NCI-H526 (cell line): ENCODE results near the gene LRRC17.

Experiments
- DNase-seq, 2 experiments: peaks; one replicate each; lab custom pipeline; 2025; lab: John Stamatoyannopoulos, UW

LRRC17 gene

DNA sequence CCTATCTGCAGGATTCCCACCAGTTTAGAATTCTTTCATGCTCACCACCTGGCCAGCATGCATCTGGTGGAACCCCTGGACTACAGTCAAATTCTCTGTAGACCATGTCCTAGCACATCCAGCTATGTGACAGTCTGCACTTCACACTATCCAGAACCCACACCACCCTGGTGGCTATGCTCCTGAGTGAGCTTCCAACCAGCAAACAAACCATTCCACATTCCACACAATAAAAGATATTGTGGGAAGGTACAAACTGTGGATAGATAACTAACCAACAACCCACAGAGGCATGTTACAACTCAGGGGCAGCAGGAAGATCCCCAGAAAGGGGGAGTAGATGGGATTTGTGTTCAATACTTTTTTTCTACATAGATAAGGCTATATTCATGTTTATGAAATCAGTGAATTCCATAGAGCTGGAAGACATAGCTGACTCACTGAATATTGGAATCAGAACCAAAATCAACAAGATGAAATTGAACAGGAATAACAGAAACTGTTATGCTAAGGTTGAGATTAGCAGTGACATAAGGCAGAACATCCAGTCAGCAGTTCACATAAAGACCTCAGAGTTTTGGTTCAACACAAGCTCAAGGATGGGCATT lies 72.5 kb downstream of the LRRC17 start:
- no peak for DNase-seq

DNA sequence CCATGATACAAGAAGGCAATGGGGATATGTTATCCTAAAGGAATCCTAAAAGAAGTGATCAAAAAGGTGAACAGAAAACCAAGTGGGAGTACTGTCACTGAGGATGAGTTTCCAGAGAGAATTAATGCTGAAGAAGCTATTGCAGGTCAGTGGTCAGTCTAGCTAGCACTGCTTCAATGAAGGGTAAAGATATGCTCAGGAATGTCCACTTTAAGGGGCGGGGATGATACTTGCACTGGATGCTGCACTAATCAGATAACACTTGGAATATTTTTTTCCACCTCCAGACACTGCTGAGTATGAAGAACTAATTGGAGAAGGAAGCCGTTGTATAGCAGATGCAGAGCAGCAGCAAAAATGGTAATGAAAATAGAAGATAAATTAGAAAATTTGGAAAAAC lies 75.3 kb downstream of the LRRC17 start:
- DNase-seq = no peak

DNA sequence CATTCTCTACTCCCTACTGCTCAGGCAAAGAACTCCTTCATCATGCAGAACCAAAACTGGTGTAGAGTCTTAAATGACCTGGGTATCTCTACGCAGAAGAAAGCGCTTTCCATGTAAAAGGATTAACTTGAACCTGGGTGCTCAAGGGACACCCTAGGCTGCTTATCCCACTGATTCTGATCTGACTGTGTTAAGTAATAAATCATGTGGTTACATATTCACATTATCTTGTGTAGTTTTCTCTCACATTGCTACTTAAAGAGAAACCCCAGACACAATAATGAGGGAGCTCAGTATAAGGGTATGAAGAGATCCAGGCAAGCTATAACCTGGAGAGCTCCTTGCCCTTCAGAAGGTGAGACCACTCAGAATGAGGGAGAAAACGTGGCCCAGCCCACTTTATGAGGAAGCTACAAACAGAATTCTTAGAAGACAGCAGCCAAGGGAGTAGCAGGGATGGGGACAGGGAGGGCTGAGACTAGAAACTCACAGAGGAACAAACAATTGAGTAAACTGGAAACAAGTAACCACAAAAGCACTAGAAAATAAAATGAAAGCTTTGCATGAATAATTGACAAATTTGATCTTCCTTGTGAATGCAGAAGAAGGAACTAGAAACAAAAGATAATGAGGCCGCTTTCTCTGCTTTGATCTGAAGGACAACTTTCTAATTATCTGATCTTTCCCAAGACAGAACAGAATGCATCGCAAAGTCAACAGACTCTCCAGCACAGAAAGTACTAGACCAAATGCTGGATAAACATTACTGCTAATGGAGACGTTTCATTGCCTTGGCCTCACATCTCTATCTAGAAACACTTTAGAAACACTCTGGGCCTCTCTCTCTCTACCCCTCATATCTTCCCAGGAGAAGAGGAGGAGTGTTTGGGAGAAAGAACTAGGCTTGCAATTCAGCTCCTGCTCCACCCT lies 76.1 kb downstream of the LRRC17 start:
- DNase-seq = no peak

DNA sequence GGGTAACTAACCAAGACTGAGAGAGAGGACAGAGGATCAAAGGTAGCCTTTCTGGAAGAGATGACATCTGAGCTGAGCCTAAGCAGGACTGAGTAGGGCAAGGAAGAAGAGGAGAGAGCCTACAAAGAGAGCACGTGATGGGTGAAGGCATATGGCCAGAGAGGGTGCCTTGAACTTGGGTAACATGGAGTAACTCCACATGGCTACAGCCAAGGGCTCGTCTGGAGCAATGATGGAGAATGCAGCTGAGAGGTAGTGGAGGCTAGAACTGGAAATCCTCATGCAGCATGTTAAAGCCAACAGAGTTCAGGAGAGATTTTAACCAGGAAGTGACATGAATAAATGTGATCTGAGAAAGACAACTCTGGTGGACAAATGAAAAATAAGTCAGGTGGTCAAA lies 77.8 kb downstream of the LRRC17 start:
- no peak for DNase-seq

DNA sequence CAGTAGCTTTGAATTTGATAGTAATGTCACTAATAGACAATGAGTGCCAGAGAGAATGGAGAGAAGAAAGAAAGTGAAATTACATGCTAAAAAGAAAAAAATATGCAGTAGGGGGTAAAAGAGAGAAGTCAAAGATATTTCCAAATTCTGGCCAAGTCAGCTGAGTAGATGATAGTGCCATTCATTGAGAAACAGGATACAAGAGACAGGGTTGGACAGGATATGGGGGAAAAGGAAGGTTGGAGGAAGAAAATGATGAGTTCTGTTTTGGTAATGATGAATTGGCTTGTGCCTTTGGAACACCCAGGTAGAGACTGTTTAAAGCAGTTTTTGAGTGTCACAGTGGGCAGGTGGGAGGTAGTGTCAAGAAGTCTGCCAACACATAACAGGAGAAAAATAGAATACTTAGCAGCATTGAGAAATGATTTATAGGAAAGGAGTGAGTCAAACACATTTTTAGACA lies 78.3 kb downstream of the LRRC17 start:
- no peak for DNase-seq

DNA sequence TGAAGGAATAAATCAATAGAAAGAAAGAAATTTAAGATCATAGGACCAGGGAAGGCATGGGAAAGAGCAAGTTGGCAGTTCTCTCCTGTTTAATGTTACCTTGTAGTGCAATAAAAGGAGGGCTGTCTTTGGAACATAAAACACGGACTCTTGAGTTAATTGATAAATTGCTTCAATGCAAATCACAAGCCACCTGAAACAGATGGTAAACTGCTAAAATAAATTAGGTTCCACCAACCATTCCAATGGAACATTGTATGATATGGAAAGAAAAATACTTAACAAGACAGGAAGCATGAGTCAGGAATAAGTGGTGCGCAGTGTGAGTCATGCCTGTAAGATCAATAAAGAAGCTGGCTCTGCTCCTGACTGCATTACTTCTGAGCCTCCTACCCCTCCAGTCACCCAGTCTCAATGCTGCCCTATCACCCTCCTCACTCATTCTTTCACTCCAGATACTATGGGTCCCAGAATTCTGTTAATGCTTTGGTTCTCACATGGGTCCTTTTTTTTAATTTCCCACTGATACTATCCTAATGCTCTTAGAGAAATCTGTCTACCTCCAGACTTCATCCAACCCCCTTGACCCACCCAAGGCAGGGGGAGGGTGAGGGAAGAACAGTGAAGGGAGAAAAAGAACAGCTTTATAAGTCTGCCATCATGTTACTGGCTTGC lies 78.9 kb downstream of the LRRC17 start:
- DNase-seq = no peak

DNA sequence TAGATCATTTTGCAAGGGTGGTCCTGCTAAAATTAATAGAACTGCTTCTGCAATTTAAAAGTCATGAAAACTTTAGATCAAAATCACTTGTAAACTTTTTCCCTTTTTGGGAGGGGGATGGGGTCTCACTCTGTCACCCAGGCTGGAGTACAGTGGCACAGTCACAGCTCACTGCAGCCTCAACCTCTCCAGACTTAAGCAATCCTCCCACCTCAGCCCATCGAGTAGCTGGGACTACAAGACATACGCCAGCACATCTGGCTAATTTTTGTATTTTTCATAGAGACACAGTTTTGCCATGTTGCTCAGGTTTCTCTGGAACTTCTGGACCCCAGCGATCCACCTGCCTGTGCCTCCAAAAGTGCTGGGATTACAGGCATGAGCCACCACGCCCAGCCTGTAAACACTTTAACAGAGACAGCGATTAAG lies 79.7 kb downstream of the LRRC17 start:
- DNase-seq = no peak

DNA sequence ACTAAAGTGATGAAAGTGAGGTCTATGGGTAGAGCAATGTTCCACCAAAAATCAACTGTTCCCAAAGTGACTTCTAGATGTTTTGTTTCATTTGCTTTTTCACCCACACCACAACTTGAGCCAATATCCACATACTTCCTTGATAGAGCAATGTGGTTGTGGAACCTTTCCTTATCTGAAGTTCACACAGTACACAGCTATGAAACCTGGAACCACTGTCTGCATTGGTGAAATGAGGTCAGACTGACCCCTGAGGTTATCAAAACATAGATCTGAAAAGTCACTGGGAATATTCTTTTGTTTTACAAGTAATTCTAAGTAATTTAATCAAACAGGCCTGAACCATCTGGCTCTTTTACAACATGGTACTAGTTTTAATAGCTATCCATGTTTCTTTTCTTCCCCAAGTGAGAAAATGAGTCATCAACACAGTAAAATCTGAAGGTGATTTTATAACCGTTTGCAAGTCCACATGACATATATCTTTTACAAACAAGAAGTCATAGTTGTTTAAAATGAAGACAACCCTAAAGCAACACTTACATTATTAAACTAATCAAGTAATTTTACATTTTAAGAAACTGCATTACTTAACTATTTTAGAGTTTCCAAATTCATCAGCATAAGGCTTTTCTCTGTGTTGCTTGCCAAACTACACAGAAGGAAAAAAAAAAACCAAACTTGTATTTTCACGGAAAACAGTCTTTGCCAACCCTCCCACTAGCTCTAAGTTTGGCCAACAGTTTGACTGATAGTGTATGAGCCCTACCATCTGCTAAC lies 80.3 kb downstream of the LRRC17 start:
- no peak for DNase-seq

DNA sequence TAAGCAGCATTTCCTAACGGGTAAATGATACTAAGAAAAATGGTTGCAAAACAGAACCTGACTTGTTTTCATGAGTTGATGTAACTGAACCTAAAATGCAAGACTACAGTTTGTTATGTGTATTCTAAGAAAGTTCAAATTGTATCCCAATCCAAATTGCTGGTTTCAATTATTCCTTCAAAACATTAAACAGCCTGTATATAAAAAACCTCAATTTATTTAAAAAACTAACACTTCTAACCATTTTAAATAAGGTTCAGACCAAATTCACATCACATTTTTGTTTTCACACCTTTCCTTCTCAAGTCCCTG lies 80.9 kb downstream of the LRRC17 start:
- DNase-seq = no peak

DNA sequence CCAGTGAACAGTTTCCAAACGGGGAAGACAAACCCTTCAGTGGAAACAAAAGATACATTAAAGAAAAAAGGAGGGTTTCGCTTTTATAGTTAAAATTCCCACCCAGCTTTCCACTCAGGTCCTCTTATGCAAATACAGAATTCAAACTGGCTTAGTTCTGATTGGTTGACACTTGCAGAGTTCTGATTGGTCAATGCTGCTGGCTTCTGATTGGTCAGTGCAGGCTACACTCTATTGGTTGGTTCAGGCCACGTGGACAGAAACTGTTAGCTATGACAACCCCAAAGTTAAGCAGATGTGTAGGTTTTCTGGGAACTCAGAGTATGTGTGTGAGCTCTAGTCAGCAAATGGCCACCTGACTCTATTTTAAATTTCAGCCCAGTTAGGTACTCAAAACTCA lies 81.8 kb downstream of the LRRC17 start:
- no peak for DNase-seq
